B cell (primary cell): ENCODE measurements around the gene AMH.

Experiments
- CTCF ChIP-seq: fragments of 200-600 bp; IDR thresholded peaks from one replicate; pipeline ENCODE4 v1.8.0; 2022; ENCODE audit warnings: antibody characterized with exemption, mild to moderate bottlenecking
- EZH2 ChIP-seq: IDR thresholded peaks from 2 replicates; pipeline ENCODE4 v1.6.1; 2012; ENCODE audit warnings: borderline replicate concordance, low read depth, mild to moderate bottlenecking, moderate library complexity, low read length; ENCODE audit not compliant: insufficient read depth, poor library complexity, severe bottlenecking

- TF ChIP-seq CTCF (no peak), EZH2 (no peak)
These were observed 17.3 kb downstream of the AMH start for GRCh38 chr19:2266183-2266993.
